Immature natural killer cell (primary cell): ENCODE results near the gene ANP32A. TPM values are rescaled to one million over a fixed set of nuclear protein-coding genes. Genes with fewer than 3 reads are reported as not detected.

Experiments
- DNase-seq, 3 donors: peaks; one replicate each; pipeline ENCODE4 v3.0.0; 2022; ENCODE audit warnings: mixed read lengths in 1 of 3
- H3K27ac Mint-ChIP-seq, 6 donors: one replicate each; pipeline ENCODE4 v1.8.0; 2020; ENCODE audit warnings: mixed read lengths in 6 of 6, mild to moderate bottlenecking in 5 of 6, inconsistent platforms in 4 of 6, moderate library complexity in 3 of 6
- H3K27me3 Mint-ChIP-seq, 3 donors: one replicate each; pipeline ENCODE4 v1.8.0; 2020 to 2021; ENCODE audit warnings: low read depth in 3 of 3, mild to moderate bottlenecking in 3 of 3, mixed read lengths in 3 of 3, moderate library complexity in 3 of 3, inconsistent platforms in 1 of 3
- H3K36me3 Mint-ChIP-seq, 3 donors: one replicate each; pipeline ENCODE4 v1.8.0; 2020; ENCODE audit warnings: mixed read lengths in 3 of 3, inconsistent platforms in 2 of 3, mild to moderate bottlenecking in 2 of 3
- H3K4me1 Mint-ChIP-seq, 2 donors: one replicate each; pipeline ENCODE4 v1.8.0; 2020; ENCODE audit warnings: inconsistent platforms in 2 of 2, mild to moderate bottlenecking in 2 of 2, mixed read lengths in 2 of 2, moderate library complexity in 1 of 2
- H3K4me3 Mint-ChIP-seq, 5 donors: one replicate each; pipeline ENCODE4 v1.8.0; 2020; ENCODE audit warnings: mild to moderate bottlenecking in 5 of 5, mixed read lengths in 5 of 5, inconsistent platforms in 3 of 5, moderate library complexity in 3 of 5
- H3K9me3 Mint-ChIP-seq, 6 donors: one replicate each; pipeline ENCODE4 v1.8.0; 2020; ENCODE audit warnings: mild to moderate bottlenecking in 6 of 6, mixed read lengths in 6 of 6, inconsistent platforms in 4 of 6, moderate library complexity in 3 of 6
- polyA plus RNA-seq, 3 donors: library from polyadenylated mRNA; unstranded; fragments of 300-500 nt; fragmentation: Illumina TruSeq; gene quantifications; one replicate each; pipeline ENCODE4 v1.2.3, GENCODE V29; 2021

The ANP32A gene
- polyA plus RNA-seq, 3 donors from 2014 or later: 76.3 to 147 (median 85.2) TPM

DNA sequence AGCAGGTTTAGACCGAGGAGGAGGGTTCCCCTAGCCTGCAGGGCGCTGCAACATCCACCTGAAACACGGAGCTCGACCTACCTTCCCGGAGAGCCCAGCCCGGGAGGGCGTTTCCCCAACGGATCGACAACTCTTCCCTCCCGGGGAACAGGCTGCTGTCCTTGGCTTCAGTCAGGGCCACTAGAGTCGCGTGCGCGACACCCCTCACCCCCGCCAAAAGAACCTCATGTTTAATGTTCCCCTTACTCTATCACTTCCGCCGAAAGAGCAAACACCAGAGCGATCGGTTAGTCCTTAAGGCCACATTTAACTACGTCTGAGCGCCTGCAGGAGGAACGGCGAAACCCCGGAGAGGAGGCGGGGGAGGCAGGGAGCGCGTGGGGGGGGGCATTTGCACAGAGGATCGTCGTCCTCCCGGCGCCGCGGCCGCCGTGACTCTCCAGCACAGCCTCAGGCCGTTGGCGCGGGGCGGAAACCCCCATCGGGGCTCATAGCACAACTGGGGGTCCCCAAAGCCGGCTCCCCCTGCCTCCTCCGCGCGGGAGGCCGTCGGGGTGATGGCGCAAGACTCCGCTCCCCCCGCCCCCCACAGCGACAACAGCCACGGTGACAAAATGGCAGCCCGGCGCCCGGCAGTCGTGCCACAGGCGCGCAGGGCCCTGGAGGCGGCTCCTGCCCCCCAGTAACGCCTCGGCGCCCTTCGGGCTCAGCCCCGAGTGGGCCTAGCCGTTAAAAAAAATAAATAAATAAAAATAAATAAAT lies 3.2 kb downstream of the ANP32A start:
- peaks cover 51 to 60% of the 10 kb centered on the region in 2 donors for H3K4me1 Mint-ChIP-seq
- peak overlapping the region; percentile 95 to 98 (median 98) for H3K27ac Mint-ChIP-seq
- peaks cover 0 to 2% (median 0%) of the 10 kb centered on the region in 6 donors for H3K9me3 Mint-ChIP-seq

DNA sequence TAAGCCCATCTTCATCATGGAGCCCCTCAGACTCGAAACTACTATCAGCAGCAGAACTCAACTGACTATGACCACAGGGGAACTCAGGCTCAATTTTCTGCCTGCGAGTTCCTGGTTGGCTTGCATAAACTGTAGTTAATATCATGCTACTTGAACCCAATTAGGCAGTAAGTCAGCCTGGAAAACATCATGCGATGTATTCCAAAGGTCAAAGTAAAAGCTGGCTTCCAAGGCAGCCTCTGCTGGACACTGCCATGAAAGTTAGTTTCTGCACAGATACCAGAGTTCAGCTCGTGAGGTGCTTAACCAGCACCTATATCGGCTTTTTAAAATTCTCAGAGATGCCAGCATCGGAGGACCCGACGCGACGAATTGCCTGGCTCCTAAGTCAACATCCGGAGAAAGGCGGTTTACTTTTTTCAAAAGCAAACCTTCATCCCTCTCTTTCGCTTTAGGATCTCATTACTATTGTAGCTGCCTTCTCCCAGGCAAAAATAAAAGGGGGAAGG lies 3.8 kb downstream of the ANP32A start:
- H3K36me3 Mint-ChIP-seq: no peaks in the 10 kb centered on the region
- H3K27ac Mint-ChIP-seq: peak overlapping the region; percentile 95 to 98 (median 98)
- H3K4me3 Mint-ChIP-seq: peak overlapping the region; percentile 95 to 99 (median 96)
- H3K4me1 Mint-ChIP-seq: peaks cover 53 to 60% of the 10 kb centered on the region in 2 donors
- H3K27me3 Mint-ChIP-seq: peaks cover 18 to 30% (median 22%) of the 10 kb centered on the region in 3 donors
- DNase-seq: peak in 2 of 3 donors; percentile 6
- peaks cover 0 to 2% (median 0%) of the 10 kb centered on the region in 6 donors for H3K9me3 Mint-ChIP-seq

More for the DNA sequence above, 3.2 kb downstream of the ANP32A start:
- Mint-ChIP-seq H3K4me3 (peak overlapping the region; percentile 95 to 99 (median 96)), H3K36me3 (no peaks in the 10 kb centered on the region), H3K27me3 (peaks cover 18 to 30% (median 22%) of the 10 kb centered on the region in 3 donors)
- peak; percentile 70 to 73 (median 72) for DNase-seq

DNA sequence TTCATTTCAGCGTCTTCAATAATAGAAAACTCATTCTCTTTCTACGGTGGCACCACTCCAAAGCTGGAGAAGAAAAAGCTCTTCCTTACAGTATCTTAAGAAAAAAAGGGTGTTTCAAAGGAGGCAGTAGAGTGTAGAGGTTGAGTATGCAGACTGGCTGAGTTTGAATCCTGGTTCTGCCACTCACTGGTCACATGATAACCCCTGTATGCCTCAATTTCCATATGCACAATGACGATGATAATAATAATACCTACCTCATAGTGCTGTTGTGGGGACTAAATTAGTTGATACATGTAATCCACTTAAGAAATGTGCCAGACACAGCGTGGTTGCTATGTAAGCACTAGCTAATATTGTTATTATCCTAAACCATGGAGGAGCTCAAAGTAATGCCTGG lies 4.5 kb downstream of the ANP32A start:
- peaks cover 0 to 2% (median 0%) of the 10 kb centered on the region in 6 donors for H3K9me3 Mint-ChIP-seq
- DNase-seq: no peak
- H3K36me3 Mint-ChIP-seq: no peaks in the 10 kb centered on the region
- peaks cover 18 to 24% (median 22%) of the 10 kb centered on the region in 3 donors for H3K27me3 Mint-ChIP-seq
- peak overlapping the region; percentile 95 to 98 (median 98) for H3K27ac Mint-ChIP-seq
- H3K4me1 Mint-ChIP-seq: peaks cover 54 to 59% of the 10 kb centered on the region in 2 donors
- peak overlapping the region; percentile 95 to 99 (median 96) for H3K4me3 Mint-ChIP-seq

DNA sequence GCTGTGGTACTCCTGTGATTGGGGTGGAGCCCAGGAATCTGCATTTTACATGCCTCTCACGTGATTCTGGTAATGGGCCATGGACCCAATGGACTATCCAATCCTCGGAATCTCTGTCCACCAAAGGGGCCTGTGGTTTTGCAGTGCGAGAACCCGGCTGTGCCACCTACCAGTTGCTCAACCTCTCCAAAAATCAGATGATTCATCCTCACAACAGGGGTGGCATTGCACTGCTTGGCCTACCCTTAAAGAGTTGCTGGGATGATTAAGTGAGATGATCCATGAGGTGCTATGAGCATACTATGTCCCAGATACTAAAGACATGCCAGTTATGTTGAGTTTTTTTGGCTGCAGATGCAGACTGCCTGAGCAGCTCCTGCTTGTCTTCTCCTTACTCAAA lies 5.1 kb downstream of the ANP32A start:
- H3K4me1 Mint-ChIP-seq: peaks cover 58 to 65% of the 10 kb centered on the region in 2 donors
- peak overlapping the region; percentile 95 to 98 (median 98) for H3K27ac Mint-ChIP-seq
- no peaks in the 10 kb centered on the region for H3K36me3 Mint-ChIP-seq
- no peak for DNase-seq
- H3K4me3 Mint-ChIP-seq: peak overlapping the region in 4 of 5 donors; percentile 7 to 99 (median 18)
- H3K9me3 Mint-ChIP-seq: peaks cover 0 to under 1% (median 0%) of the 10 kb centered on the region in 6 donors
- peaks cover 15 to 21% (median 18%) of the 10 kb centered on the region in 3 donors for H3K27me3 Mint-ChIP-seq

DNA sequence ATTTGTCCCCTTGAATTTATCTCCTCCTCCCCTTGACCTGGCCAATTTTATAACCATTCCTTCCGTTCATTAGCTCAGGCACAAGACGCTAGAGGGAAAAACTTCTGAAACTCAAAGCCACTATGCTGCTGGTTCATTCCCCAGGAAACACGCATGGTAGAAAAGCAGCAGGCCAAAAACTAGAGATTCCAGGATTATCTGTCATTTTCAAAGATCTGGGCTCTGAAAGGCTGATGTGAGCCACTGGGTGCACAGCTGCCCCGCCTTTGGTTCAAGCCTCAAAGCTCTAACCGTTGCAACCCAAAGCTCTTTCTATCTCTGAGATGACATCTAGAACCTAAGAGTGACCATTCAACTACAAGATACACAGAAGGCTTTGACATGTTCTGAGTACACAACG lies 6.1 kb downstream of the ANP32A start:
- DNase-seq: no peak
- peaks cover 5 to 12% (median 12%) of the 10 kb centered on the region in 3 donors for H3K27me3 Mint-ChIP-seq
- peak overlapping the region in 5 of 6 donors; percentile 14 to 65 (median 36) for H3K27ac Mint-ChIP-seq
- H3K4me3 Mint-ChIP-seq: no peak overlapping the region
- peaks cover 68 to 75% of the 10 kb centered on the region in 2 donors for H3K4me1 Mint-ChIP-seq
- no peaks in the 10 kb centered on the region for H3K9me3 Mint-ChIP-seq
- H3K36me3 Mint-ChIP-seq: peaks cover 0 to 4% (median 3%) of the 10 kb centered on the region in 3 donors

DNA sequence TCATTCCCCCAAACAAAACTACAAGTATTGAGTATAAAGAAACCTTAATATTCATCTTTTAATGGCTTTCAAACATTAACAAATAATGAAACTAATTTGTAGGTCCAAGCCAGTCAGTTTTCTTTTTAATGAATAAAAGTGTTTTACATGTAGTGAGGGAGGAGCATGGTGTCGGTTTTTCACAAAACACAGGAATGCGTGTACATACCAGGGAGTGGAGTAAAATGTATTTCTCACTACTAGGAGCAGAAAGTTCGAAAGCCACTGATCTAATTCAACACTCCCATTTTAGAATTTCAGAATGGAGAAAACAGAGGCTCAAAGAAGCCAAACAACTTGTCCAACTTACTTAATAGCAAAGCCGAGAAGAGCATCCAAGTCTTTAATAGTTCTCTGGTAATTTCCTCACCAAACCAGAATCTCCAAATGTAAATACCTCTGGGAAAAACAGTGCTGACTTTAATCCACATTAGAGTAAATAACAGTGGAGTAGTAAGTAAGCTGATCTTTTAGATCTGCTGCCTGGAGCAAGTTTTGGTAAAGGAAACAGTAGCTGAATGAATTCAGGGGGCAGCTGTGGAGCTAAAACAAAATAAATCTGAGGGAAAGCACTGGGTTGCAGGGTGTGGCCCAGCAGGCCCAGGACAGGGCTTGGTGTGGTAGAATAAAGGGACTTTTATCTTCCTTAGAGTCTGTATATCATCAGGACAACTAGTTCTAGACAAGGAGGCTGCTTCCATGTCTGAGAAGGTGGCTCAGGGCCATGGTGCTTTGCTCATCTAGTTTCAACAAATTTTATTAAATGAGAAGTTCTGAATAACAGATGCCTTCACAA lies 7.9 kb downstream of the ANP32A start:
- H3K27ac Mint-ChIP-seq: peak overlapping the region in 5 of 6 donors; percentile 6 to 63 (median 47)
- H3K4me3 Mint-ChIP-seq: no peak overlapping the region
- H3K4me1 Mint-ChIP-seq: peaks cover 86 to 93% of the 10 kb centered on the region in 2 donors
- peaks cover 0 to 4% (median 3%) of the 10 kb centered on the region in 3 donors for H3K36me3 Mint-ChIP-seq
- peaks cover 3 to 9% (median 4%) of the 10 kb centered on the region in 3 donors for H3K27me3 Mint-ChIP-seq
- no peak for DNase-seq
- no peaks in the 10 kb centered on the region for H3K9me3 Mint-ChIP-seq

DNA sequence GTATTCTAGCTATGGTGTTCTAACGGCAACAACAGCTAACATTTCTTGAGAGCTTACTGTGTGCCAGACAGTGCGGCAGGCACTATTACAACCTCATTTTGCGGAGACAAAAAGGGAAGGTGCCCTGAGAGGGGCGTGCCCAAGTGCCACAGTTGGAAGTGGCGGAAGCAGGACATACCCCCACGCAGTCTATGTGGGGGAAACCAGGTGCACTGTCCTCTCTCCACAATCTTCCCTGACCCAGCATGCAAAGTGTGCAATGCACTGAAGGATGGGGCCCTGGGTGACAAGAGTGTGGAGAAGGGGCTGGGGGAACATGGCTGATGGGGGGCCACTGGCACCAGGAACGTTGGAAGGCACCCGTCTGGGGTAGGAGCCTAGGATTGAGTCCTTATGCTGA lies 8.6 kb downstream of the ANP32A start:
- H3K4me1 Mint-ChIP-seq: peaks cover 88 to 92% of the 10 kb centered on the region in 2 donors
- H3K36me3 Mint-ChIP-seq: peaks cover 0 to 4% (median 3%) of the 10 kb centered on the region in 3 donors
- H3K9me3 Mint-ChIP-seq: no peaks in the 10 kb centered on the region
- DNase-seq: no peak
- peaks cover 0 to 4% (median 1%) of the 10 kb centered on the region in 3 donors for H3K27me3 Mint-ChIP-seq
- no peak overlapping the region for H3K4me3 Mint-ChIP-seq
- H3K27ac Mint-ChIP-seq: peak overlapping the region in 2 of 6 donors; percentile 5 to 50

DNA sequence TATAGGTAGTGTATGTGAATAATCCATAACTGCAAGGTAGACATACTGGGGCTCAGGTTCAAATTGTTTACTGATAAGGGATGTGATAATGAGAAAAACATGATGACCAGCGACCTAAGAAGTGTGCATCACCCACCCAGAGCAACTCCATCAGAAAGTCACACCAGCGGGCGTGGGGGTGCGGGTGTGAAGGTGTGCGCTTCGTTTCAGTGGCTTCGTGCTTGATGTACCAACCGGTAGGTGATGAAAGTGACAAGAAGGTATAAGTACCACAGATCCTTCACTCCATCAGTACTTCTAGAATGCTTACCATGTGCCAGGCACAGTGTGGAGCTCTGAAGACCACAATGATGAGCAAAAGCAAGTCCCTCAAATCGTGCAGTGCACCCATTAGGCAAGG lies 11.2 kb downstream of the ANP32A start:
- H3K27ac Mint-ChIP-seq: peak overlapping the region; percentile 4 to 54 (median 32)

DNA sequence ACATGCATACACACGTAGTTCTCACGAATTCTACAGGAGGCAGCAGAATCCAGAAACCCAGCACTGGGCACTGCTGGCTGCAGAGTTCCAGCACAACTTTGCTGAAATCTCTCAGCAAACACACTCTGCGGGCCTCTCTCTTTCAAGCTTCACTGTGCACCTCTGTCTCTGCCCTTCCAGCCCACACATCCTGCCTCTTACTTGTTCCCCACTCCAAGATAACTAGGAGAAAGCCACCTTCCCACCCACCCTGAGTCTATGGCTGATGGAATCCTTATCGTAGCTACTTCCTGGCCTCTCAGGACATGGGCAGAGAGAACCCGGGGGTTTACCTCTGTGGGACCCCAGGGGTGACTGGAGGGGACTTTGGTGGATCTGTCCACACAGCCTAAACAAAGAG lies 11.9 kb downstream of the ANP32A start:
- Mint-ChIP-seq H3K4me1 (peaks cover 91 to 96% of the 10 kb centered on the region in 2 donors), H3K27ac (peak overlapping the region; percentile 28 to 68 (median 46)), H3K9me3 (no peaks in the 10 kb centered on the region), H3K36me3 (peaks cover 0 to 4% (median 3%) of the 10 kb centered on the region in 3 donors), H3K4me3 (peak overlapping the region in 1 of 5 donors; percentile 38), H3K27me3 (no peaks in the 10 kb centered on the region)
- DNase-seq: no peak

More for the DNA sequence above, 11.2 kb downstream of the ANP32A start:
- peak in 1 of 3 donors; percentile 12 for DNase-seq
- Mint-ChIP-seq H3K9me3 (no peaks in the 10 kb centered on the region), H3K4me3 (peak overlapping the region; percentile 7 to 61 (median 28)), H3K27me3 (no peaks in the 10 kb centered on the region), H3K36me3 (peaks cover 0 to 4% (median 3%) of the 10 kb centered on the region in 3 donors), H3K4me1 (peaks cover 87 to 92% of the 10 kb centered on the region in 2 donors)

DNA sequence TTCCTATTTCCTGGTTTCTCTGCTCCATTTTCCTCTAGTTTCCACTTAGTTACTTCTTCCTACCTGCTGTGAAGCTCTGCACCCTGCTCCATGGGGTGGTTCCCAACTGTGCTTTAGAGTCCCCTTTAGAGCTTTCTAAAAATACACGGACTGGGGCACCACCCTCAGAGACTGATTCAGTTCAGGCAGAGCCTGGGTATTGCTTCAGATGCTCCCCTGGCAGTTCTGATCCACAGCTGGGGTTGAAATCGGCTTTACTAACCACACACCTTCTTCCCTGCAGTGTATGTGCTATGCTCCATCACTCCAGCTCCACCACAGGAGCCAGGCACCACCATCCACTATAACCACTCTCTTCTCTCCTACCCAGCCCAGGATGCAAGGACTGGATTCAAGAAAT lies 12.6 kb downstream of the ANP32A start:
- no peak overlapping the region for H3K4me3 Mint-ChIP-seq
- H3K27ac Mint-ChIP-seq: peak overlapping the region; percentile 36 to 72 (median 48)
- peaks cover 0 to 4% (median 3%) of the 10 kb centered on the region in 3 donors for H3K36me3 Mint-ChIP-seq
- no peak for DNase-seq
- no peaks in the 10 kb centered on the region for H3K27me3 Mint-ChIP-seq
- H3K4me1 Mint-ChIP-seq: peaks cover 89 to 95% of the 10 kb centered on the region in 2 donors
- no peaks in the 10 kb centered on the region for H3K9me3 Mint-ChIP-seq

DNA sequence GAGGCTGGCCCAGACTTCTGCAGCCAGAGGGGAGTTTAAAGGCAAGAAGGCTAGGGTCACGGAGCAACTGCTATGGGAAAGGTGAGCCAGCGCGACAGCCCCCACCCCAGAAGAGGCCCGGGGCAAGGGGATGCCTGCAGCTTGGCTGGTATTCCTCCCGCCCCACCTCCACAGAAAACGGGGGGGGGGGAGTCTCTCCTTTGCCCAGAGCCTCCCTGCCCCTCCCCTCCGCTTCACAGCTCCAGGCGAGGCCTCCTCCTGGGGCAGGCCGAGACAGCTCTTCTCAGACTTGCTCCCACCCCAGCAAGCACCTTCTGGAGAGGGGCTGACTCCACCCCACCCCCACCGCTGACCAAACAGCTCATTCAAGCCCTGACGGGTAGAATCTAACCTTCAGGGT lies 13.4 kb downstream of the ANP32A start:
- peak overlapping the region in 4 of 6 donors; percentile 27 to 72 (median 36) for H3K27ac Mint-ChIP-seq
- no peak for DNase-seq
- no peaks in the 10 kb centered on the region for H3K27me3 Mint-ChIP-seq
- H3K36me3 Mint-ChIP-seq: peaks cover 0 to 4% (median 3%) of the 10 kb centered on the region in 3 donors
- no peaks in the 10 kb centered on the region for H3K9me3 Mint-ChIP-seq
- H3K4me1 Mint-ChIP-seq: peaks cover 89 to 94% of the 10 kb centered on the region in 2 donors
- H3K4me3 Mint-ChIP-seq: peak overlapping the region in 1 of 5 donors; percentile 0

DNA sequence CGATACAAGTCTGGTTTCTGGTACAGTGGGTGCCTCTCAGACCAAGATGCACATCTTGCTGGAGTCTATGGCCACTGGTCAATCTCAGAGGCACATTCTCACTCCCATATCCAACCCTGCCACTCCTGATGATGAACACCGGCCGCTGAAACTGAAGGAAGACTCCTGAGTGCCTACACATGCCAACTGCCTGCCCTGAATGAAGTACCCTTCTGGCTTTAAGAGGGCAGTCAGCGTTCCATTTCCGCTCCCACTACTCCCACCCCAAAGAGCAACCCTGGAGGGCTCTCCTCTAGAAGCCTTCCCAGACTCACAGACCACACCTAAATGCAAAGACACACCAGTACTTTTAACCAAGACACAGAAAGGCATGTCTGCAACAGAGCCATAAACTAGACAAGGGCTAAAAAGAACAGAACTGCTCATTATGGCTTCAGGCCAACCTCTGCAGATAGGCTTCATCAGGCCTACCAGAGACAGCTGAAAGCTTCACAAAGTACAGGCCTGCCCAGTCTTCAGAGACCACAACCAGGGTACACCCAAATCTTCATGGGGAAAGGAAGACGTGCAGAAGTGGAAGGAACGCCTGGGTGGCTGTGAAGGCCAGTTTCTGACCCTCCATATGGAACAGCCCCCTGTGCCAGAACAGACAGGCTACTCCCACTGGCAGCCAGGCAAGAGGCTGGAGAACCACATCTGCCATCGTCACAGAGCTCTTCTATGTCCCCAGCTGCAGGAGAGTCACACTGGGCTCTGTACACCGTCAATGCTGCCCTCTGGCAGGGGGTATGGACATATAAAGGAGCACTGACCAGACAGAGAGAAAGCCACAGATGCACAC lies 14.3 kb downstream of the ANP32A start:
- DNase-seq: no peak
- Mint-ChIP-seq H3K4me3 (peak overlapping the region in 2 of 5 donors; percentile 0 to 12), H3K36me3 (peaks cover 0 to 4% (median 3%) of the 10 kb centered on the region in 3 donors), H3K27me3 (no peaks in the 10 kb centered on the region), H3K4me1 (peaks cover 92 to 95% of the 10 kb centered on the region in 2 donors), H3K27ac (peak overlapping the region; percentile 27 to 84 (median 45)), H3K9me3 (no peaks in the 10 kb centered on the region)
